ENCODE measurements around the gene EPHB1.

EPHB1 gene

DNA sequence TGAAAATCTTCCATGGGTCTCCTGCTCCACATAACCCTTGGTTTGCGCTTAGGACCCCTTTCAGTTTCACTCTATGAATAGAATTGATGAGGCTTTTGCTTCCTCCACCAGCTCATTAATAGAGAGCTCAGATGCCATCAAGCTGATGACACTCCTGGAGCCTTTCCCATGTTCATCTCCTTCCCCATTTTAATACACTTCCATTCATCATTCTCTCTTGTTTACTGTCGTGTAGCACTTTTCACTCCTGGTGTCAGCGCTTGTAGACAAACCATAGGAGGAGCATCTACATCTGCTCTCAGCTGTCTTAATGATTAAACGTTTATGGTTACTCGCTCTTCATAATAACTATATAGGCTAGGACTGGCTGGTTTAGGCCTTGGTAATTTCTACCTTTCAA lies 363.5 kb downstream of the EPHB1 start:
- Histone ChIP-seq H3K27me3 (no peaks in the 10 kb centered on the region), H3K4me3 (ENCODE audit: low read depth, low read length) (no peak overlapping the region), H3K4me1 (peaks cover 5% of the 10 kb centered on the region; the same call in 1 of the 2 replicates), H3K36me3 (no peaks in the 10 kb centered on the region), H3K9me3 (no peaks in the 10 kb centered on the region)
- TF ChIP-seq CTCF (IDR thresholded peaks at IDR 0.05; ENCODE audit: low read depth, low read length): no peak
- no peak for DNase-seq

DNA sequence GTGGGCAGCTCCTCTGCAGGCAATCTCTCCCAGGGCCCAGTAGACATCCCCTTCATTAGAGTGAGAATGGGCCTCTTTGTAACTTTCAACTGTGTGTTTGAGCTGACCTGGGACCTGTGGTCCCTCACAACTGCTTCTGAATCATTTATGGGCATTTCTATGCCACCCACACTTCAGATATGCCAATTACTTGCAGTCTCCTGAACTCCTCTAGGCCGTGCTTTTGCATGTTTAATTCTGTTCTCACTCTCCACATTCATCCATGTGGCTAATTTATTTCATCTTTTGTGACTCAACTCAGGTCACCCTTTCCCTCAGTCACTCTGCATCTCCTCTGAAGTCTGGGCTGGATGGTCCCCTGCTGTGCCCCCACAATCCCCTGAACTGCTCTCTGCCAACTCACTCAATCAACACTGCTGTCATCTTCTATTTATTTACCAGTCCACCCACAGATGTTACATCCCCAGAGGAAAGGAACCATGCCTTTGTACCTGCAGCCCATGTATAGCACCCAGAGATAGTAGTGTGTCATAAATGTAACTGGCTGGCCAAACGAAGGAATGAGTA lies 364.7 kb downstream of the EPHB1 start:
- no peaks in the 10 kb centered on the region for H3K36me3 ChIP-seq
- H3K4me3 ChIP-seq (ENCODE audit: low read depth, low read length): no peak overlapping the region
- no peaks in the 10 kb centered on the region for H3K9me3 ChIP-seq
- H3K4me1 ChIP-seq: peaks cover 5% of the 10 kb centered on the region; the same call in 1 of the 2 replicates
- TF ChIP-seq CTCF (IDR thresholded peaks at IDR 0.05; ENCODE audit: low read depth, low read length): no peak
- DNase-seq: no peak
- no peaks in the 10 kb centered on the region for H3K27me3 ChIP-seq

DNA sequence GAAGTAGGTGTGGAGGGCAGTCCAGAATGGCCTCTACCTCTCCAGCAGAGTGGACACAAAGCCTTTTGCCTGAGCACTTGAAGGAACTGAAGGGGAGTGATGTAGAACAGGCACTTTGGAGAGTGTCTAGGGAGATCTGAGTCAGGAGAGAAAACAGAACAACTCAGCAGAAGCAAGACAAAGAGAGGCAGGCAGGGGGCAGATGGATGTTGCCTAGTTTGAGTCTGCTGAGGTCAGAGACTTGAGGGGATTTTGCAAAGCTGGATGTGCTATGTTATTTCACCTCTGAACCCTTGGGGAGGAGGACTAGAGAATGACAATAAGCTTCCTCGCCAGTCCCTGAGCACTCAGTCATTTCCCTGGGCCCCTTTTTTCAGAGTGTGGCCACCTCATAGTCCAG lies 366.4 kb downstream of the EPHB1 start:
- DNase-seq: no peak
- no peaks in the 10 kb centered on the region for H3K27me3 ChIP-seq
- no peak for TF ChIP-seq CTCF (IDR thresholded peaks at IDR 0.05; ENCODE audit: low read depth, low read length)
- H3K36me3 ChIP-seq: no peaks in the 10 kb centered on the region
- peaks cover 5% of the 10 kb centered on the region; the same call in 1 of the 2 replicates for H3K4me1 ChIP-seq
- no peak overlapping the region for H3K4me3 ChIP-seq (ENCODE audit: low read depth, low read length)
- H3K9me3 ChIP-seq: no peaks in the 10 kb centered on the region

DNA sequence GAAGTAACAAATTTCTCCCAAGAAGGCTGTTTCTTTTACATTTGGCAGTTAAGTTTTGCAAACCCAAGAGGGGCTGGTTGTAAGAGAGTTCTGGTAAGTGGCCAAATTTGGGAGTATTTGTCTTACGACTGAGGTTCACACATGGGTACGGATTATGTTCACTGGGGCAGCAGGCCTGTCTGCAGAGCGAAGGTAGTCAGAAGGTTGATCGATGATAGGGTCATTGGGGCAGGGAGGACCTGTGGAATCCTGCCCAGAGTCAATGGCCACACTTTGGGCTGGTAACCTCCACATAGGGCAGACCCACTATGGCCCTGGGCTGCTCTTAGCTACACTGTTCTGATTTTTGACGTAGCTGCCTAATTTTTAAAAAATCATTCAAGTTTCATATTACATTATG lies 368.6 kb downstream of the EPHB1 start:
- DNase-seq: no peak
- H3K27me3 ChIP-seq: no peaks in the 10 kb centered on the region
- TF ChIP-seq CTCF (IDR thresholded peaks at IDR 0.05; ENCODE audit: low read depth, low read length): no peak
- H3K36me3 ChIP-seq: no peaks in the 10 kb centered on the region
- no peaks in the 10 kb centered on the region for H3K9me3 ChIP-seq
- no peak overlapping the region for H3K4me3 ChIP-seq (ENCODE audit: low read depth, low read length)
- peaks cover 5% of the 10 kb centered on the region; the same call in 1 of the 2 replicates for H3K4me1 ChIP-seq

DNA sequence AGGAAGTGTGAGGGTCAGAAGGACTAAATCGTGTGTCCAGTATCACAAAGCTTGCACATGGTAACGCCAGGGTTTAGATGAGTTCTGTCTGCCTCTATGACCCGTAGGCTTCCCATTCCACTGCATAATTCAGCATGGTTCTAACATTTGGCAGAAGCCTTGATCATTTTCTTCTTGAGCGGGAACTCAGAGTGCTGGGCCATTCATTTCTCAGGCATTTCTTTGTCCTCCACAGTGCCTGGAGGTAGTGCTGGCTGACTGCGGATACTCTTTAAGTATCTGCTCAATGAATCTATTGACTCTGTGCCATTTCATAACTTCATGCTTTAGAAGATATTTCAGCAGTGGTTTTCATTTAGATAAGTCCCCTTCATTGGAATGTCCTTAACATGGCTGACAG lies 370.2 kb downstream of the EPHB1 start:
- H3K36me3 ChIP-seq: no peaks in the 10 kb centered on the region
- H3K4me1 ChIP-seq: peaks cover 5% of the 10 kb centered on the region; the same call in 1 of the 2 replicates
- H3K4me3 ChIP-seq (ENCODE audit: low read depth, low read length): no peak overlapping the region
- H3K27me3 ChIP-seq: no peaks in the 10 kb centered on the region
- TF ChIP-seq CTCF (IDR thresholded peaks at IDR 0.05; ENCODE audit: low read depth, low read length): no peak
- no peaks in the 10 kb centered on the region for H3K9me3 ChIP-seq
- DNase-seq: no peak

DNA sequence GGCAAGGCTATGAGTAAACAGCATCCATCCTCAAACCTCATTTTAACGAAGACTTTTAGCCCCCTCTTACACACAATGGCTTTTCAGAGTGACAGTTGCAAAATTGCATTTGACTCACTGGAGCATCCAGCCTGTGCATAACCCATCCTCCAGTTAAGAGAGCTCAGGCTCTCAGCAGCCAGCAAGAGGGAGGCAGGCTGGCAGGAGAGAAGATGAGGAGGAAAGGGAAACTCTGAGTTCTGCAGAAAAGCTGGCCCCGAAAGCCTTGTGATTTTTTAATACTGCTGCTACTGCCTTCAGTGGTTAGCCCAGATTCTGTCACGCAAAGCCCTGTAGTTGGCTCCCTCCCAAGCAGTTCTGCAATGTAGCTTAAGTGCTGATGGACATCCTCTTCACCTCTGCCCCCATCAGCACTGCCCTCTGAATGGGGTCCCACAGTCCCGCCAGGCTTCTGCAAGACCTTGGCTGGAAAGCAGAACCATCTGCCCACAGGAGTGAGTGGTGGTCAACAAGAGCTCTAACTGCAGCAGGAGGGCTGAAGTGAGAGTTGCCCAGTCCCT lies 371.3 kb downstream of the EPHB1 start:
- no peak for TF ChIP-seq CTCF (IDR thresholded peaks at IDR 0.05; ENCODE audit: low read depth, low read length)
- Histone ChIP-seq H3K4me3 (ENCODE audit: low read depth, low read length) (no peak overlapping the region), H3K4me1 (peaks cover 5% of the 10 kb centered on the region; the same call in 1 of the 2 replicates)

More for the DNA sequence above, 371.3 kb downstream of the EPHB1 start:
- no peaks in the 10 kb centered on the region for H3K36me3 ChIP-seq
- H3K27me3 ChIP-seq: no peaks in the 10 kb centered on the region
- DNase-seq: no peak
- no peaks in the 10 kb centered on the region for H3K9me3 ChIP-seq
